Muscle layer of duodenum (tissue), 2 donors: ENCODE measurements around the gene ANKRD39.
"Not testable (repeated sequence)": the region's sequence is repeated elsewhere in the genome, so short reads cannot be mapped to it uniquely, and the experiment has no call there.

Experiments
- H3K27ac ChIP-seq: one replicate; pipeline ENCODE4 v1.7.0; 2013; ENCODE audit warnings: mild to moderate bottlenecking, low read length
- H3K27me3 ChIP-seq: one replicate; pipeline ENCODE4 v1.7.0; 2013; ENCODE audit warnings: low read depth, mild to moderate bottlenecking, control low read depth, low read length
- H3K36me3 ChIP-seq, 2 donors: one replicate each; pipeline ENCODE4 v1.7.0; 2013; ENCODE audit warnings: low read length in 2 of 2, control low read depth in 1 of 2, mild to moderate bottlenecking in 1 of 2; ENCODE audit not compliant: insufficient read depth in 2 of 2, control insufficient read depth in 1 of 2
- H3K4me1 ChIP-seq, 2 donors: one replicate each; pipeline ENCODE4 v1.7.0; 2013; ENCODE audit warnings: low read length in 2 of 2, mild to moderate bottlenecking in 2 of 2, control low read depth in 1 of 2, moderate library complexity in 1 of 2; ENCODE audit not compliant: insufficient read depth in 2 of 2, control insufficient read depth in 1 of 2
- H3K4me3 ChIP-seq, 2 donors: one replicate each; pipeline ENCODE4 v1.7.0; 2013; ENCODE audit warnings: low read length in 2 of 2, low read depth in 1 of 2, mild to moderate bottlenecking in 1 of 2
- H3K9me3 ChIP-seq, 2 donors: one replicate each; pipeline ENCODE4 v1.7.0; 2013; ENCODE audit warnings: low read length in 2 of 2, control low read depth in 1 of 2, mild to moderate bottlenecking in 1 of 2; ENCODE audit not compliant: control insufficient read depth in 1 of 2
- donor health status: healthy.

Gene ANKRD39

GRCh38 chr2:96895032-96895745 lies 37.4 kb upstream of the ANKRD39 start:
- H3K4me3 ChIP-seq = no peak overlapping the region
- no peaks in the 10 kb centered on the region for H3K9me3 ChIP-seq
- H3K27ac ChIP-seq = no peak overlapping the region
- peaks cover 0 to 29% of the 10 kb centered on the region in 2 donors for H3K4me1 ChIP-seq
- H3K27me3 ChIP-seq = no peaks in the 10 kb centered on the region
- H3K36me3 ChIP-seq = no peaks in the 10 kb centered on the region

- Histone ChIP-seq H3K4me3 (no peak overlapping the region), H3K9me3 (no peaks in the 10 kb centered on the region), H3K27me3 (no peaks in the 10 kb centered on the region), H3K27ac (no peak overlapping the region), H3K36me3 (no peaks in the 10 kb centered on the region), H3K4me1 (peaks cover 0 to 31% of the 10 kb centered on the region in 2 donors)
Observed at GRCh38 chr2:96894151-96894531, 36.3 kb upstream of the ANKRD39 start.

- H3K9me3 ChIP-seq = no peaks in the 10 kb centered on the region
- H3K4me1 ChIP-seq = peaks cover 3 to 37% of the 10 kb centered on the region in 2 donors
- H3K27me3 ChIP-seq = no peaks in the 10 kb centered on the region
- H3K36me3 ChIP-seq = no peaks in the 10 kb centered on the region
- no peak overlapping the region for H3K27ac ChIP-seq
- no peak overlapping the region for H3K4me3 ChIP-seq
Observed at GRCh38 chr2:96893289-96894150, 35.7 kb upstream of the ANKRD39 start.

- Histone ChIP-seq H3K27ac (no peak overlapping the region), H3K27me3 (no peaks in the 10 kb centered on the region), H3K4me3 (no peak overlapping the region), H3K4me1 (peaks cover 15 to 53% of the 10 kb centered on the region in 2 donors), H3K9me3 (no peaks in the 10 kb centered on the region), H3K36me3 (no peaks in the 10 kb centered on the region)
Observed at GRCh38 chr2:96891591-96892333, 33.9 kb upstream of the ANKRD39 start.

GRCh38 chr2:96890726-96891385 lies 33.0 kb upstream of the ANKRD39 start:
- H3K4me3 ChIP-seq = no peak overlapping the region
- H3K27me3 ChIP-seq = no peaks in the 10 kb centered on the region
- peaks cover 20 to 54% of the 10 kb centered on the region in 2 donors for H3K4me1 ChIP-seq
- H3K9me3 ChIP-seq = no peaks in the 10 kb centered on the region
- H3K36me3 ChIP-seq = no peaks in the 10 kb centered on the region
- H3K27ac ChIP-seq = no peak overlapping the region

GRCh38 chr2:96890252-96890651 lies 32.4 kb upstream of the ANKRD39 start:
- Histone ChIP-seq H3K9me3 (no peaks in the 10 kb centered on the region), H3K27ac (no peak overlapping the region), H3K36me3 (no peaks in the 10 kb centered on the region), H3K4me3 (no peak overlapping the region), H3K4me1 (peaks cover 20 to 48% of the 10 kb centered on the region in 2 donors), H3K27me3 (no peaks in the 10 kb centered on the region)

- H3K4me3 ChIP-seq, H3K36me3 ChIP-seq, H3K27me3 ChIP-seq, H3K9me3 ChIP-seq, H3K27ac ChIP-seq: not testable (repeated sequence)
- peaks cover 20 to 48% of the 10 kb centered on the region in 2 donors for H3K4me1 ChIP-seq
Observed at GRCh38 chr2:96889502-96889901, 31.7 kb upstream of the ANKRD39 start.

- H3K27me3 ChIP-seq = no peaks in the 10 kb centered on the region
- H3K36me3 ChIP-seq = no peaks in the 10 kb centered on the region
- no peaks in the 10 kb centered on the region for H3K9me3 ChIP-seq
- H3K4me3 ChIP-seq = peak overlapping the region in 1 of 2 donors; percentile 42
- H3K27ac ChIP-seq = peak overlapping the region; percentile 41
- H3K4me1 ChIP-seq = peaks cover 20 to 48% of the 10 kb centered on the region in 2 donors
Observed at GRCh38 chr2:96888072-96889011, 30.5 kb upstream of the ANKRD39 start.

GRCh38 chr2:96887493-96888012 lies 29.7 kb upstream of the ANKRD39 start:
- no peaks in the 10 kb centered on the region for H3K9me3 ChIP-seq
- peak overlapping the region; percentile 41 for H3K27ac ChIP-seq
- H3K36me3 ChIP-seq = no peaks in the 10 kb centered on the region
- no peaks in the 10 kb centered on the region for H3K27me3 ChIP-seq
- peaks cover 20 to 48% of the 10 kb centered on the region in 2 donors for H3K4me1 ChIP-seq
- H3K4me3 ChIP-seq = peak overlapping the region in 1 of 2 donors; percentile 42
